Stimulated activated CD4-positive, alpha-beta T cell treated with anti-CD3 and anti-CD28 coated beads, Interleukin-2, amount 100 ng/mL, for 24 hours (primary cell): Measurements from ENCODE around the gene PRKAG2.
A peak's percentile ranks its signal among the peaks of the same experiment; 100 is the strongest.

Experiments
- DNase-seq, 2 donors: peaks; one replicate each; pipeline ENCODE4 v3.0.0-alpha.2; 2020

The PRKAG2 gene

DNA sequence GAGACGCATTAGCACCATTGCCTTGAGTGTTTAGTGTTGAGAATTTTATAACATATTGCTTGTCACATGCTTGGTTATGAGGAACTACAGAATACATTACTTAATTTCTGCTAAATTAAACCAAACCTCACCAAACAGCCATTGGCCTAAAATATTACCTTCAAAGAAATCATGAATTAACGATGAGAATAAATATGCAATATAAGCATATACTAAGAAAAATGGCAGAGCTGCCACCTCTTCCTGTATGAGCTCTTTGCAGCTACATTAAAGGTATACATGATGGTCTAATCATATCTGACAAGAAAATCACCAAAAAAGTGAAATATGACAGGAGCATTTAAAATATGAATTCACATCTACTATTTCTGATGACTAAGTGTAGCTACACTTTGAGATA lies 352.1 kb downstream of the PRKAG2 start:
- DNase-seq = no peak

DNA sequence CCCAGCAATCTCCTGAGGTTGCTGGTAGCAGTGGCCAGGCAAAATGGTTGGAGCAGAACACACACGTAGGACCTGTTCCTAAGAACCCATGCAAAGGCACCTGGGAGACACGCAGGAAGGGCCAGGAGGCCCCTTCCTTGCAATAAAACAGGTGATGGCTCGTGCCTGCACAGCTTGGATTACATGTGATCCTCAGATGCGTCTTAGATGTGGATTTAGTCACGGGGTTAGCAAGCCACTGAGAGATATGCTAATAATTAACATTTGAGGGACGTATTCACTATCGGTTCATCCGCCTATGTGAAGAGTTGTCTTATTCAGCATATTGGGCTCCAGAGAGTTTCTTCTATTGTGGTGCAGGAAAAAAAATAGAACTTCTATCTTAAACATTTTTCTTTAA lies 352.6 kb downstream of the PRKAG2 start:
- DNase-seq = no peak

DNA sequence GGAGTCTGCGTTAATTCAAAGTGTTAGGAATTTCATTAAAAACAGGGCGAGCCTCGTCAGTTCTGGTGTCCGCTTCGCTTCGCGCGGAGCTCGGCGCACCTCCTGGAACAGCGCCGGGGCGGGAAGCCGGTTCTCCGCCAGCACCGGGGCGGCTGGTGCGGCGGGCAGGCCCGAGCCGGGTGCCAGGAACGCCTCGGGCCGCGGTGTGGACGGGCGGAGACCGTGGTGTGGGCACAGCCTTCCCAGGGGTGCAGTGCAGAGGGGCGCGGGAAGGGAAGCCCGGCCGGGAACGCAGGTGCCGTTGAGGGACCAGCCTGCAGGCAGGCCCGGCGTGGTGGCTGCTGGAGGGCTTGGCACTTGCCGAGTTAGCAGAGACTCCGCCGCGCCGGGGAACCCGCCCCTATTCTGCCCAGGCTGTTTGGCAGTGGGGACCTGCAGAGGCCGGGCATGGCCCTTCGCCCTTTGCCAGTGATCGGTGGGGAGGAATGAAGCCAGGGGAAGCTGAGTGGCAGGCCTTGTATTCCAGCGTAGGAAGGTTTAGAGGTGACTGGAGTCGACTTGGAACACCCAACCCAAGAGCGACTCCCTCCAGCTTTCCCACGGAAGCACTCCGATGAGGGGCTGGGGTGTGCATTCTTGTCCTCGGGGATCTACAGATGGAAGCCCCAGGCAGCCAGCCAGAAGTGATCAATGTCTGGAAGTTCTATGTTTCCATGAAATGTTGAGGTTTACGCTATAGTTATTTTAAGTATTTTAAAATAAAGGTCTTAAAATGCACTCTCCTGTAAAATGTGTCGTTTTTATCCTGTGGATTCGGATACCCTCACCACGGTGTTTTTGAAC lies 356.3 kb downstream of the PRKAG2 start:
- DNase-seq = peak; percentile 54 to 58

DNA sequence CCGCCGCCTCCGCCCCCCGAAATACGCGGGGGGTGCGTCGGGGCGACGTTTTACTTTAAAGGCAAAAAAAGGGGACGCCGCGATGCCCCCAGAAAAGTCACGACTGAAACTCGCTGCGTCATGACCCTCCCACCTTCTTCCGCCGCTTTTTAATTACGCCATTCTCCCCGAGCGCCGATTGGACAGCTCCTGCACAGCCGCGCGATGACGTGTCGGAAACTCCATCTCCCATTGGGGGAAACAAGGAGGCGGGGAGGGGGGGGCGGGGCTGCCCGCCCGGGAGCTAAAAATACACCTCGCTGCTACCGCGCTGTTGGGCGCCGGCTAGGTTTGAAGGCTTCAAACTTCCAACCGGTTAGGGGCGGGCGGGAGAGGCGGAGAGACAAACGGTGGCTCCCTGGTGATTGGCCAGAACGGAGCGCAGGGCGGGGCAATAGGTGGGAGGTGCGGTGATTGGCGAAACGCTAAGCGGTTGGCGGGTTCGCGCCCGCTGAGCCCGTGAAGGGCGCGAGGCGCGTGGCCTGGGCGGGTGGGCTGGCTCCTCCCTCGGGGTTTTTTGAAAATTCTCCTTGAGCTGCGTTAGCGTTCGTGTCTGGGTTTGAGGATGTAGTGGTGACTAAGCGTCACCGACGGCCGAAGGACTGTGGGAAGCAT lies 357.0 kb downstream of the PRKAG2 start, which contains the start of gene RHEB:
Gene RHEB, minus strand, starts transcription at position 131 of the 654 bp plus-strand sequence. CDS start 384 bp downstream, outside the sequence.
- DNase-seq = peak; percentile 98 to 99

DNA sequence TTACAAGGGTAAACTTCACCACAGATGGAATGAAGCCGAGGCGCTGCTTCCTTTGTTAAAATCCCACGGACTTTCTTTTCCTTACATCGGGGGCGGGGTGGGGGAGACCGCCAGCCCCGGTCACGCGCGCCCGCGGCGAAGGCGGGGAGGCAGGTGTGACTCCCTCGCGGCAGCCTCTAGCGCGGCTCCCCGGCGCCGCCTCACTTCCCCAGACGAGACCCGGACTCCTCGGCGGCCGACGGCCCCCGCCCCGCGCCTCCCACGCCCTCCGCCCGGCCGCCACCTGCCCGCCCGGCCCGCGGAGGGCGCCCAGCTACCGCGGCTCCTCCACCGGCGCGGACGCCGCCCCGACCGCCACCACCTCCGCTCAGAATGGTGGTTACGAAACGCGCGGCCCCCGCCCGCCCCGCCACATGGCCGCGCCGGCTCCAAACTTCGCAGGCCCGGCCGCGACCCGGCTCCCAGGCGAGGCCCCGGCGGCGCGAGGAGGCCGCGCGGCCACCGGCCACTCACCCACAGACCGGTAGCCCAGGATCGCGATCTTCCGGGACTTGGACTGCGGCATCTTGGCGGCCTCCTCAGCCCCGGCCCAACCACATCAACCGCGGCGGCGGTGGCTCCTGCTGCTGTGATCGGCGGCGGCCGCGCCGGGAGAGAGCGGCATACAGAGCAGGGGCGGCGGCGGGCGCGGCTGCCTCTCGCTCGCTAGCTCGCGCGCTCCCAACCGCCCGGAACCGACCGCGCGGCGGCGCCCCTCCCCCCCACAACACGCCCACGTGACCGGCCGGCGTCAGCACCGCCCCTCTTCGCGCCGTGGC lies 357.8 kb downstream of the PRKAG2 start:
- DNase-seq = peak; percentile 63 to 65

DNA sequence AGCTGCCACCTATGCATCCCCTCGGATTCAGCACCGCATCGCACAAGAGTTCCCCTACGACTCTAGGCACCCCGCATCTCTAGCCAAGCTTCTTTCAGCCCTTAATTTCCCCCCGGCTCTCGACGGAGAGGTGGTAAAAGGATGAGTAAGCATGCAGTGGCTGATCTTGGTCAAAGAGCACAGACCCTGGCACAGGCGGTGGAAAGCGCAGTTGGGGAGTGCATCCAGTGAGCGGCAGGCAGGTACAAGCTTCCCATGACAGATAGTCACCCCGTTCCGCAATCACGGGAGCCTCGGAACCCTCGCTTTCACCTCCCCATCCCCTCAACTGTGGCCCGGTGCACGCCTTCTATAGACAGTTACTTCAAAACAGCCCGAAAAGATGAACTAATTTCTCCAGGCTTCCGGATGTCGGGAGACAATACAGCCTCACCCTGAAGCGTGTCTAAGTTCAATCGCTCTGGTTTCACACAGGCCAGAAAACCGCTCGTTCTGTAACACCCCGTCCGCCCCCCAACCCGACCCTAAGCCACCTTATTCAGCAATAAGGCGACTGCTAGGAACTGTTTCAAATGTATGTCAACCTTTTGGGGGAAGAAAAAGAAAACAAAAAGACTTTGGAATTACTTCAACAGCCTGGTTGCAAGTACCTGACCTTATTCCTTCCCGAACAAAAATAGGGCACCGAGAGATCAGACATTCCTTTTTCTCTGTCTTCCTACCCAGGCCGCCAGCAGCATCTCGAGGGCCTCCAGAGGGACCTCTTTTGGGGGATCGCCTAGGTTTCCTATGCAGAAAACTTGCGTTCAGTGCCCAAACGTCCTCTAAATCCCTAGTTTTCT lies 358.6 kb downstream of the PRKAG2 start:
- peak; percentile 65 to 71 for DNase-seq

DNA sequence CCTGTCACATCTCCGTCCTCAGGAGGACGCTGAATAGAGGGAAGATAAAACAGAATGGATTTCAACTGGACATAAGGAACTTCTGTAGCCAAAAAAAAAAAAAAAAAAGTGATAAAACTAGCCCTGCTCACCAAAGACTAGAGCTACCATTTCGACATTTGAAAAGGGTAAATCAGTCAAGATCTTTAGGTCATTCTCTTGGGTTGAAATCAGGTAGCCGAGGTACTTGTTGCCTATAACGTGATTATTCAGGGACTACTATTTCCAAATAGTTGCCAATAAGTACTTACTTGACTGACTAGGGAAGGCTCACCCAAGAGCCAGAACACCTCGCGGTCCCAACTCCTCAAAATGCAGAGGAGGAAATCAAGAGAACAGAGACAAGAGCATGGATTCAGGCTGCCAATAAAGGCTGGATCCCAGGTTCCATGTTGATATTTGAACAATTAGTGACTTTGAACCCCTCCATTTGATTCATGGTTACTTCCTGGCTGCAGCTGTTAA lies 359.3 kb downstream of the PRKAG2 start:
- DNase-seq = no peak

DNA sequence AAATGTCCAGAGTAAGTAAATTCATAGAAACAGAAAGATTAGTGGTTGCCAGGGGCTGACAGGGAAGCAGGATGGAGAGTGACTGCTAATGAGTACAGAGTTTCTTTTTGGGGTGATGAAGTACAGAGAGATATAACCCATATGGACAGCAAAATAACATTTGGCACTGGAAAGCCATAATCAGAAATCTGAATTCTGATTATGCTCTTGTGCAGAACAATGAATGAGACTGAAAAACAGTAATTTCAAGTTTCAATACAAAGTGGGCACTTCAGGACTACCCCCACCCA lies 361.7 kb downstream of the PRKAG2 start:
- no peak for DNase-seq

DNA sequence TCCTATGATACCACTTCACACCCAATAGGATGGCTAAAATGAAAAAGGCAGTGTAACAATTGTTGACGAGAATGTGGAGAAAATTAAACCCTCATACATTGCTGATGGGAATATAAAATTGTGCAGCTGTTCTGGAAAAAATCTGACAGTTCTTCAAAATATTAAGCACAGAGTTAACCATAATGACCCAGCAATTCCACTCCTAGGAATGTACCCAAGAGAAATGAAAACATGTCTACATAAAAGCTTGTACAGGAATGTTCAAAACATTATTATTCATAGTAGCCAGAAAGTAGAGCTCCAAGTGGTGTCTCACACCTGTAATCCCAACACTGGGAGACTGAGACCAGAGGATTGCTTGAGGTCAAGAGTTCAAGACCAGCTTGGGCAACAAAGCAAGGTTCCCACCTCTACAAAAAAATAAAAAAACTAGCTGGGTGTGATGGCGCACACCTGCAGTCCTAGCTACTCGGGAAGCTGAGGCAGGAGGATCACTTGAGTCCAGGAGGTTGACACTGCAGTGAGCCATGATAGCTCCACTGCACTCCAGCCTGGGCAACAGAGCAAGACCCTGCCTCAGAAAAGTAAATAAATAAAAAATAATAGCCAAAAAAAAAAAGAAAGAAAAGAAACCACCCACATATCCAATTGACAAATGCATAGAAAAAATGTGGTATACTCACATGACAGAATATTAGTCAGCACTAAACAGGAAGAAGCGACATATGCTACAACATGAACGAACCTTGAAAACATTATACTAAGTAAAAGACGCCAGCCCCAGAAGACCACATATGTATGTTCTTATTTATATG lies 362.2 kb downstream of the PRKAG2 start:
- DNase-seq = no peak

DNA sequence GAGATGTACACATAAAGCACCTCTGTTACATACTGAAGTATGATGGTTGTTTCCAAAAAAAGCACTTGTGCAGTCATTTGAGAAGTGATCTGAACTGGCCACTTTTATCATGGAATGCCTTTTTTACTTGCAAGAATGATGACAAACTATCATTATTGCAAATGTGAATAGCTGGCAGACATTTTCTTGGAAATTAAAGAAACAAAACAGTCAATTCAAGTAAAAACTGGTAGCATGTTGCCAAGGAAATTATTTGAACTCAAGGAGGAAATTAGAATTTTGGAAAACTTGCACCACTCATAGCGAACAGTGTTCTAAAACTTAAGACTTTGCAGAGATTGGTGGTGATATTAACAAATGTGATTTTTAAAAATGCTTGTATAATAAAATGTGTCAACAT lies 363.8 kb downstream of the PRKAG2 start:
- no peak for DNase-seq

DNA sequence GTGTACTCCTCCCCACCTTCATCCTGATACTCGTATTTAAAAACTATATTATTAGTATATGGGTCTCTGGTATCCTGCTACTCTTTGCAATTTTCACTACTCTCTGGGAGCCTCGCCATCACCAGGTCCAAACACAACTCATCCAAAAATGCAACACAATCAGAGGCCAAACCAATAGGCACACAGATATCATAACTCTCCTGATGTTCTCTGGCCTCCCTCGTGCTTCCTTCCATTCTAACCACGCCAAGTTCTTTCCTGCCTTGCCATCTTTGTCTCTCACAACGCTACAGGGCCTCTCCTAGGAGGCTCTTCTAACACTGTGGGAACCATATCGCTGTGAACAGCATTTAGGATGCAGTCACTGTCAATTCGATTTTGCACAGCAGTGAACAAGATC lies 364.6 kb downstream of the PRKAG2 start:
- DNase-seq = no peak

DNA sequence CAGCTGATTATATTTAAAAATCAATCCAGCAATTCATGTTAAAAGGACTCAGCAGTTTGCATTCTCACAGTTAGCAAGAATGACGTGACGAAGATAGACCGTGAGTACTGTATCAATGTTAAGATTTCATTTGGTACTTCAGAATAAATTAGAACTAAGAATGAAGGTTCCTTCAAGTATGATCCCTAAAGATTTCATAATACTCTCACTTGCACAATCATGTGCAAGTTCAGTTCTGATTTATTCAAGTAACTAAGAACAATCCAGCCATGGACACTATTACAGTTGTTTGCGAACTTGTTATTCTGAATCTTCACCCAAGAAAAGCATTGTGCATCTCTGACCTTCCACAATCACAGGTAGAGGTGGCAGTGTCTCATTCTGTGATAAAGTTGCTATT lies 365.0 kb downstream of the PRKAG2 start:
- DNase-seq = no peak

DNA sequence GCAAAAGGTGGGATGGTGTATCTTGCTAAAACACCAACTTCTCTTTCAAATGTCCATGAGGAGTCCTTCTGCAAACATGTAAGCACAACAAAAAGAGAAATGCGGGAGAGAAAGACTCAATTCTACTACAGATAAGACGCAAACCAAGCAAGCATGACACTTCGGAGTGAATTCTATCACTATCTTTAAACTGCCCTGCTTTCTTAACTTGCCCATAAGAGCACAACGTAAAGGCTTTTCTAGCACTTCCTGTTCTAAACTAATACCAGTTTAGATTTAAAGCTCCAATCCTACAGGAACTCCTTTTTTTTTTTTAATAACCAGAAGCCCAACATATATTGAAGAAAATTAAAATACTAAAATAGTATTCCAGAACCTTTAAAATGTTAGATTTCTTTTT lies 365.6 kb downstream of the PRKAG2 start:
- DNase-seq = no peak

DNA sequence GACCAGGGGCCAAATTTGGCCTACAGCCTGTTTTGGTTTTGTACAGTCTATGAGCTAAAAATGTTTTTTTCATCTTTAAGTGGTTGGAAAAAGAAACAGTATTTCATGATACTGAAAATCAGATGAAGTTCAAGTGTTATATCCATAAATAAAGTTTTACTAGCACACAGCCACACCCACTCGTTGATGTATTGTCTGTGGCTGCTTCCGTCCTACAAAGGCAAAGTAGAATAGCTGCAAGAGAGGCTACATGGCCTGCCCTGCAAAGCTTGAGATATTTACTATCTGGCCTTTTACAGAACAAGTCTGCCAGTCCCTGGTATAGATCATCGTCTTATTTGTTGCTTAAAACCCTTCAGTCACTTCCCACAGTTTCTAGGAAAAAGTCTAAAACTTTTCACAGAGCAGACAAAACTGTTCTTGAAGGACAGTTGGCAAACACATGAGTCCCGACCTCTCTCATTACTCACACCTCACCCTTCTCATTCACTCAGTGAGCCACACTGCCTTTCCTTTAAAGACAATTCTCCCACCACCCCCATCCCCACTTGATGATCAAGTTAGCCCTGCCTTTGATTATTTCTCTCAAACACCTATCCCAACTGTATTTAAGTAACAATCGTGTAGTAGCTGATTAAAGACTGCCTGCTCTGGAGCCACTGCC lies 367.1 kb downstream of the PRKAG2 start:
- no peak for DNase-seq

DNA sequence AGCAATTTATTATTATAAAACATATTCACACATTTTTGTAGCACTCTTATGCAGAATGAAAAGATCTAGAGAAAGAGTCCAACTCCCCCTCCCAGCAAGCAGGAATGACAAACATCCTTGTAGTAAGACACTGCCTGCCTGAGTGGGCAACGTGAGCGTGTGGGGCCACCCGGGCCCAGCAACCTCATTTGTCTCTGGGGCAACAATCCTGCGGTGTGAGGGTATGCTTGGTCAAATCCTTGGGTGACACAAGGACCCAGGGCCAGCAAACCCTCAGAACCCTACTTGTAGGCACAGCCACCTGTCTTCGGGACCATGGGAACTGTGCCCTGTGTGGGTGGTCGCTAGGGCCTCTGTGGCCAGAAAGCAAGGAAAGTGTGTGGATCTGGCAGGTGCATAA lies 367.9 kb downstream of the PRKAG2 start:
- no peak for DNase-seq

DNA sequence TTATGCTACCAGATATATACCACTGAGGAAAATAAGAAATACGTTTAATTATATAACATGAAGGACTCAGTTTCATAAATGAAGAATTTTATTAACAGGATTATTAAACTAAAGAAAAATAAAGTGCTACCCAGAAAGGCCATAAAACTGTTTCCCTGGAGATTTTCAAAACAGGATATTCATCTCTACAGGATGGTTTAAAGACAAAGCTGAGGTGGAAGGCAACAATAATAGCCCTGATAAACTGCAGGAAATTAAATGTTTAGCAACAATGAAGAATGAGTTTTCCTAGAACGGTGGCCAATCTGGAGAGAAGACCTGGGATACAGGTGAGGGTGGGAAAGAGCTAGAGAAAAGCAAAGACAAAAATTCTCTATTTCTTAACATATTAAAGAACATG lies 369.1 kb downstream of the PRKAG2 start:
- DNase-seq = no peak

DNA sequence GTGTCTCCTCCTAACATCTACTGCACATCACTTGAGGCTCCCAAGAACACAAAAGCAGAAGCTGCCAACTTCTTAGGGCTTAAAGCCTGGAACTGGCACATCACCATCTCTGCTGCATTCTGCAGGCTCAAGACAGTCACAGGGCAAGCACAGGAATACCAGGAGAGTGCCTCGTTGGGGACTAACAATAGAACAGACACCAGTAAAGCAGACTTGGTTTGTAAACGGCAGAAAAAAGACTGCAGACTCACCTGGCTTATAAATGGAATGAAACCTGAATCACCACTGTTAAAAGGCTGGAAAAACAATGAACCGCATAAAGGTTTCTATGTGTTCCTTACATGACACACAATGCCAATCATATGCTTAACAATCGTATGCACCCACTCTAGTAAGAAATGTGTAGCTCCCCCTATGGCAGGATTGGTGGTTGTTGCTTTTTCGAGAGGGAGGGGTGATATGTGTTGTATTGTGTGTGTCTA lies 370.0 kb downstream of the PRKAG2 start:
- DNase-seq = no peak
